Measurements from ENCODE around the gene DYSF.

- TF ChIP-seq POLR2A (IDR thresholded peaks at IDR 0.05; ENCODE audit: low read depth, low read length) (no peak), CTCF (IDR thresholded peaks at IDR 0.05; ENCODE audit: extremely low read depth in 1 of 2, insufficient read depth in 1 of 2, low read depth in 1 of 2, low read length in 2 of 2) (no peak), MAX (IDR thresholded peaks at IDR 0.05; ENCODE audit: insufficient read depth, insufficient read length) (no peak)
Measured at GRCh38 chr2:71683070-71683469, 229.7 kb downstream of the DYSF start.

Measured in endothelial cell of umbilical vein (primary cell).